Dendritic cell treated with granulocyte-macrophage colony-stimulating factor and Interleukin-4, amounts not matched to agents 40 ng/mL and 50 ng/mL, for 4 days (primary cell): ENCODE results near the gene RAB15.
A peak's percentile ranks its signal among the peaks of the same experiment; 100 is the strongest.

ENCODE experiments used
- H3K27ac Mint-ChIP-seq: one replicate; pipeline ENCODE4 v1.8.0; 2022; ENCODE audit warnings: mild to moderate bottlenecking, mixed read lengths
- H3K27me3 Mint-ChIP-seq: one replicate; pipeline ENCODE4 v1.8.0; 2022; ENCODE audit warnings: mild to moderate bottlenecking, mixed read lengths
- H3K36me3 Mint-ChIP-seq: one replicate; pipeline ENCODE4 v1.8.0; 2022; ENCODE audit warnings: low read depth, mixed read lengths
- H3K4me1 Mint-ChIP-seq: one replicate; pipeline ENCODE4 v1.8.0; 2022; ENCODE audit warnings: low read depth, mixed read lengths
- H3K4me3 Mint-ChIP-seq: one replicate; pipeline ENCODE4 v1.8.0; 2022; ENCODE audit warnings: mild to moderate bottlenecking, moderate library complexity, mixed read lengths
- H3K9me3 Mint-ChIP-seq: one replicate; pipeline ENCODE4 v1.8.0; 2022; ENCODE audit warnings: mixed read lengths
- intact Hi-C: fragments of 100-400 bp; cut with micrococcal nuclease; formaldehyde crosslinking; loops from one replicate; pipeline ENCODE4 v1.15.0; 2022

The RAB15 gene

DNA sequence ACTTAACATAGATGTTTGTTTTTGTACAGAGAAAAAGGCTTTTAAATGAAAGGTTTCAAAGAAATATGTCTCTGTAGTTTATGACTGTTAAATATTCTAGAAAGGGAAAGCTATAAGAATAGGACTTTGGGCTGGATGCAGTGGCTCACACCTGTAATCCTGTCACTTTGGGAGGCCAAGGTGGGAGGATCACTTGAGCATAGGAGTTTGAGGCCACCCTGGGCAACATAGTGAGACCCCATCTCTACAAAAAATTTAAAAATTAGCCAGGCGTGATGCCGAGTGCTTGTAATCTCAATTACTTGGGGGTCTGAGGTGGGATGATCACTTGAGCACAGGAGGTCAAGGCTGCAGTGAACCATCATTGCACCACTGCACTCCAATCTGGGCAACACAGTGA, 41.0 kb downstream of the RAB15 start:
- H3K36me3 Mint-ChIP-seq: peaks cover 45% of the 10 kb centered on the region

DNA sequence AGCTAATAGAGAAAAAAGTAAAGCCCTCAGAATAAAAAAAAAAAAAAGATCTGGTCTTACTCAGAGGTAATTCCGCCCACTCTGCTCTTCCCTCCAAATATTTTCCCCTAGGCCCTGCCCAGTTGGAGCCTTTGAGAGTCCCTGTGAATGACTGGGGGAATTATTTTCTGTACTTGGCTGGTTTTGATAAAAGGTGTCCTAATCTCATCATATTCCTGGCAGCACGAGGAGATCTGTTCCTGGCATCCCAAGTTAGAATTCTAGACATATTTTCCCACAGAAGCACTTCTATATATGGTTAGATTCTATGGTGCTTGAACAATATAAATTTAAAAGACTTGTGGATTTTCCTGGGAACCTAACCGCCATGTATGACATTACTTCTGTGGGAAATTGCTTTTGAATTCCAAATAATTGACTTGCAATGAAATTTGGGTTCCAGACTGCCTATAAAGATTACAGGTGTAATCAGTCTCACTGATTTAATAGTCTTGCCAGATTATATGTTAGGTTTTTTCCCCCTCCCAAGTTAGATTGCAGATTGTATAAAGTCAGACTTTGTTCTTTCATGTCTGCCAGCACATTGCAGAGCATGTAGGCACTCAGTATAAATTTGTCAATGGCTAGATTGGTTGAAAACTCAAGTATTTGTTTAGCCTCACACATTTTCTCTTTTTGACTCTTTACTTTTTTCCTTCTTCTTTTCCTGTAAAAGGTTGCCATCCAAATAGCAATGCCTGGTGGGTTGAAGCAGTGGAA, 41.9 kb downstream of the RAB15 start:
- Mint-ChIP-seq H3K36me3 (peaks cover 47% of the 10 kb centered on the region), H3K4me1 (no peaks in the 10 kb centered on the region), H3K27ac (no peak overlapping the region), H3K9me3 (no peaks in the 10 kb centered on the region), H3K27me3 (no peaks in the 10 kb centered on the region), H3K4me3 (no peak overlapping the region)
- intact Hi-C loops: no loop called here

More for the DNA sequence above, 41.0 kb downstream of the RAB15 start:
- no peaks in the 10 kb centered on the region for H3K4me1 Mint-ChIP-seq
- no peaks in the 10 kb centered on the region for H3K27me3 Mint-ChIP-seq
- H3K9me3 Mint-ChIP-seq: no peaks in the 10 kb centered on the region
- no peak overlapping the region for H3K4me3 Mint-ChIP-seq
- H3K27ac Mint-ChIP-seq: no peak overlapping the region
- intact Hi-C loops: no loop called here

DNA sequence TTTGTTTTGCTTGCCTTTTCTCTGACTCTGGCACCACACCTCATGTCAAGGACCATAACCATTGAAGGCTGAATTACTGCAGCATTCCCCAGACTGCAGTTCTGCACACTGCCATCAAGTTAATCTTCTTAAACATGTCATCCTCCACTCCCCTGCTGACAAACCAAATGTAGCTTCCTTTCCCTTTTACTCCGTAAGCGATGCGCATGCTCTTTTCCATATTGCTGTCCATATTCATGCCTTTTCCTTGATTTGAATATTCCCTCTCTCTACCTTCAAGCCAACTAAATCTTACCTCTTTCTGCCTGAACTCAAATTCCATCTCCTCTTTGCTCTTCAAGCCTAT, 43.1 kb downstream of the RAB15 start:
- H3K36me3 Mint-ChIP-seq: peaks cover 43% of the 10 kb centered on the region
- intact Hi-C loops: no loop called here
- H3K4me3 Mint-ChIP-seq: no peak overlapping the region
- H3K27ac Mint-ChIP-seq: no peak overlapping the region
- H3K4me1 Mint-ChIP-seq: no peaks in the 10 kb centered on the region
- H3K27me3 Mint-ChIP-seq: no peaks in the 10 kb centered on the region
- no peaks in the 10 kb centered on the region for H3K9me3 Mint-ChIP-seq

DNA sequence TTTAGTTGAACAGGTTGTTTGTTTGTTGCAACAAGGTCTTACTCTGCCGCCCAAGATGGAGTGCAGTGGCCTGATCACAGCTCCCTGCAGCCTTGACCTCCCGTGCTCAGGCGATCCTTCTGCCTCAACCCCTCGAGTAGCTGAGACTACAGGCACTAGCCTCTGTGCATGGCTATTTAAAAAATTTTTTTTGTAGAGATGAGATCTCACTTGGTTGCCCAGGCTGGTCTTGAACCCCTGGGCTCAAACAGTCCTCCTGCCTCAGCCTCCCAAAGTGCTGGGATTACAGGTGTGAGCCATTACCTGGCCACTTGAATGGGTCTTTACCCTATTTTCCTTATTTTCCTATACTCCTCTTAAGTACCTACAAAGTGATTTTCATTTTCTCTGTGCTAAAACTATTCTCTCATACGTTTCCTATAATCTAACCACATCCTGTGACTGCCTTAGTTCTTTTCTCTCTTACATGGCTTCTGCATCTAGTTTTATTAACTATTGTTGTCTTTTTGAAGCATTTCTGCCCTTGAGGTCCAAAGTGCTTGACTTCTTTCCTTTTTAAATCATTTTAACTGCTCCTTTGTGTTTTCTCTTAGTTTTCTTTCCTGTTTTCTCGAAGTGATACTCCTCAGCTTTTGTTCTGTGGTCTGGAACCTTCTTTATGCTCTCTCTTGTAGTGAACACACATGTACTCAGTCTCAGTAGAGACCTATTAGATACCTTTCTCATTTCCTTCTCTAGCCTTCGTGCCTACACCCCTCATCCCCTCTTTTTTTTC, 43.7 kb downstream of the RAB15 start:
- intact Hi-C loops: no loop called here
- Mint-ChIP-seq H3K4me3 (no peak overlapping the region), H3K27me3 (no peaks in the 10 kb centered on the region), H3K4me1 (no peaks in the 10 kb centered on the region), H3K27ac (no peak overlapping the region), H3K9me3 (no peaks in the 10 kb centered on the region), H3K36me3 (peaks cover 43% of the 10 kb centered on the region)

DNA sequence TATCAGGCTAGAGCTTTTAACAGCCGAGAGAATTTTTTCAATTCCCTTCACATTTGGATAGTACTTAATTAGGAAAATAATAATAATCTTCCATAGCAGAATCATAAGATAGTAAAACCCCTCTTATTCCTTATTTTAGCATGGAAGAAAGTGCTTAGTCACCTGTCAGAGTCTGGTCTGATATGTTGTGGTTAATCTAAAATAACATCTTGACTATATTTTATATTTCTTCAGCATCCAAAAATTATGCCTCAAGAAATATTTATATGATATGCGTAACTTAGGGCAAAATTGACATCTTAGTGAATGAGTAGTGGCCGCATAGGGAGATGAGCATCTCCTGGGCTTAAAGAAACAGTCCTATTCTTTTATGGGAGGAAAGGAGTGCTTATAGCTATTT, 45.1 kb downstream of the RAB15 start:
- Mint-ChIP-seq H3K36me3 (peaks cover 30% of the 10 kb centered on the region), H3K4me3 (no peak overlapping the region), H3K9me3 (no peaks in the 10 kb centered on the region), H3K27ac (no peak overlapping the region), H3K27me3 (no peaks in the 10 kb centered on the region), H3K4me1 (no peaks in the 10 kb centered on the region)
- intact Hi-C loops: no loop called here

DNA sequence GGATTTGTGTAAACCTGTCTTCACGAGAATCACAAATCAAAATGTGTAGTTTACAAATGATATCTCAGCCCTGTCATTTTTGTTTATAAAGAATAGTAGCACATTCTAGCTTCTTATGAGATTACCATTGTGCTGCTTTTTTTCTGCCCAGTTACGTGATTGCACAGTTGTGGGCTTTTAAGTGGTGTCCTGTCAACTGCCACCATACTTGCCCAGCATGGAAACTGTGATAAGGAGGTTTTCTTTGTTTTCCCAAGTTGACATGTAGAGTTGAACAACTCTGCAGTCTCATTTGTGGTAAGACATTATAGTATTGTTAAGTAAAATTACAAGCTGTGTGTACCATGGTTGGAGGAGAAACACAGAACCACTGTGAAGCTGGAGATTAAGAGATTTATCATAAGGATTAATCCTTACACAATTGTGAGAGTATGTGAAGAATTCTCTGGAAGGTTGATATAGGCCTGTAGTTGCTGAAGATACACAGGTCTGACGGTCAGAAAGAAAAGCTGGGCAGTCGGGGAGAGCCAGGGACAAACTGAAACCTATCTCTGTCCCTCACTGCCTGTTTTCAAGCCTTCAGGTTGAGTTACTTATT, 45.6 kb downstream of the RAB15 start:
- Mint-ChIP-seq H3K27ac (no peak overlapping the region), H3K4me3 (no peak overlapping the region), H3K4me1 (no peaks in the 10 kb centered on the region), H3K36me3 (peaks cover 35% of the 10 kb centered on the region), H3K9me3 (no peaks in the 10 kb centered on the region), H3K27me3 (no peaks in the 10 kb centered on the region)
- intact Hi-C loops: no loop called here

DNA sequence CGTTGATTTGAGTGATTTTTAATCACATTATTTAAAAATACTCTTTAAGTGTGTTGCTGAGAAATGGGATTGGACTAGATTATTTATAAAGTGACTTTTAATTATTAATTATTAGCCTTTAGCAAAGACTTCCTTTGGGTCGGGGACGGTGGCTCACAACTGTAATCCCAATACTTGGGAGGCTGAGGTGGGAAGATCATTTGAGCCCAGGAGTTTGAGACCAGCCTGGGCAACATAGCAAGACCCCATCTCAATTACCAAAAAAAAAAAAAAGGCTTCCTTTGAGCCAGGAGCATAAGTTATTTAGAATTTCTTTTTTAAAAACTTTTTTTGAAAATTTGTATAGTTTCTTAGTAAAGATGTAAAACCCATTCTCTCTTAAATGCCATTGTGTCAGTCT, 49.1 kb downstream of the RAB15 start:
- no peaks in the 10 kb centered on the region for H3K9me3 Mint-ChIP-seq
- intact Hi-C loops: no loop called here
- H3K27me3 Mint-ChIP-seq: no peaks in the 10 kb centered on the region
- H3K4me1 Mint-ChIP-seq: peaks cover 12% of the 10 kb centered on the region
- no peak overlapping the region for H3K4me3 Mint-ChIP-seq
- H3K27ac Mint-ChIP-seq: no peak overlapping the region
- peaks cover 40% of the 10 kb centered on the region for H3K36me3 Mint-ChIP-seq

DNA sequence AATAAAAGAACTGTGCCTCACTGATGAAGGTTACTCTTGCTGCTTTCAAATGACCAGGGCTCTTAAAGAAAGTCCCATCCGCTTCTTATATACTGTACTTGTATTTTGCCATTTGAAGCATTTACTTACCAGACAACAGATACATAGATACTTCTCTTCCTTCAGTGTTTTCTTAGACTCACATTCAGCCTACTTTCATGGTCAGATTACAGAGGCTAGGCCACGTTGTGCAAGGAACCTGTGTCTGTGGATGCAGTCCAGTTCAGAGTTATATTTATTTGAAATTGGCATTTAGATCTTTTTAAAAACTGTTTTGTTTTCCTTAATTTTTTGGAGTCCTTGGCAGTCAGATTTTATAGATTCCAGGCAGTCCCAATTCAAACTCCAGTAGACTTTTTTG, 51.7 kb downstream of the RAB15 start:
- no peaks in the 10 kb centered on the region for H3K9me3 Mint-ChIP-seq
- H3K27me3 Mint-ChIP-seq: no peaks in the 10 kb centered on the region
- H3K4me3 Mint-ChIP-seq: no peak overlapping the region
- intact Hi-C loops: no loop called here
- peaks cover 32% of the 10 kb centered on the region for H3K4me1 Mint-ChIP-seq
- H3K36me3 Mint-ChIP-seq: peaks cover 25% of the 10 kb centered on the region
- no peak overlapping the region for H3K27ac Mint-ChIP-seq

DNA sequence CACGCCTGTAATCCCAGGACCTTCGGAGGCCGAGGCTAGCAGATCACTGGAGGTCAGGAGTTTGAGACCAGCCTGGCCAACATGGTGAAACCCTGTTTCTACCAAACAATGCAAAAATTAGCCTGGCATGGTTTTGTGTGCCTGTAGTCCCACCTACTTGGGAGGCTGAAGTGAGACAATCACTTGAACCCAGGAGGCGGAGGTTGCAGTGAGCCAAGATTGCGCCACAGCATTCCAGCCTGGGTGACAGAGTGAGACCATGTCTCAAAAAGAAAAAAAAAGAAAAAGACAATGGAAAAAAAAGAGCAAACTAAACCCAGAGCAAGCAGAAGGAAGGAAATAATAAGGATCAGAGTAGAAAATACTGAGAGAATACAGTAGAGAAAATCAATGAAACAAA, 52.5 kb downstream of the RAB15 start:
- H3K9me3 Mint-ChIP-seq: no peaks in the 10 kb centered on the region
- H3K4me1 Mint-ChIP-seq: peaks cover 39% of the 10 kb centered on the region
- H3K27me3 Mint-ChIP-seq: no peaks in the 10 kb centered on the region
- no peak overlapping the region for H3K4me3 Mint-ChIP-seq
- intact Hi-C loops: loop anchor here (10.0 kb wide), 2 partner anchors 155 to 415 kb away; partner anchors contain the start of genes ZBTB1 and ZBTB25
- peaks cover 24% of the 10 kb centered on the region for H3K36me3 Mint-ChIP-seq
- H3K27ac Mint-ChIP-seq: no peak overlapping the region

DNA sequence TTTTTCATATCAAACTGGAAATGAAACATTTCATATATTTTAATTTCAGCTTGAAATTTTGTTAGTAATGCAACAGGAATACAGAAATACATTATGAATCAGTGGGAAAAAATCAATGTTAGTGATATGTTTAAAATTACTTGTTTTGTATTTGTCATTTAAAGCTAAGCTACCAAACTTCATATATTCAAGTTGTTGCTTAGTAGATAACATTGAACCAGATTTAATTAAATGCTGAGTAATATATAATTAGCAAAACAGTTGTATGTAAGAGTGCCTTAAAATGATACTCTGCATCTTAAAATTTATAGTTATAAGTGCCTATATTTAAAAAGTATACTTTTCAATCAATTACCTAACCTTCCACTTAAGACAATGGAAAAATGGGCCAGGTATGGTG, 52.9 kb downstream of the RAB15 start:
- H3K9me3 Mint-ChIP-seq: no peaks in the 10 kb centered on the region
- H3K4me1 Mint-ChIP-seq: peaks cover 39% of the 10 kb centered on the region
- H3K4me3 Mint-ChIP-seq: no peak overlapping the region
- H3K27ac Mint-ChIP-seq: no peak overlapping the region
- intact Hi-C loops: loop anchor here (10.0 kb wide), 2 partner anchors 154 to 414 kb away; partner anchors contain the start of genes ZBTB1 and ZBTB25
- no peaks in the 10 kb centered on the region for H3K27me3 Mint-ChIP-seq
- H3K36me3 Mint-ChIP-seq: peaks cover 24% of the 10 kb centered on the region

DNA sequence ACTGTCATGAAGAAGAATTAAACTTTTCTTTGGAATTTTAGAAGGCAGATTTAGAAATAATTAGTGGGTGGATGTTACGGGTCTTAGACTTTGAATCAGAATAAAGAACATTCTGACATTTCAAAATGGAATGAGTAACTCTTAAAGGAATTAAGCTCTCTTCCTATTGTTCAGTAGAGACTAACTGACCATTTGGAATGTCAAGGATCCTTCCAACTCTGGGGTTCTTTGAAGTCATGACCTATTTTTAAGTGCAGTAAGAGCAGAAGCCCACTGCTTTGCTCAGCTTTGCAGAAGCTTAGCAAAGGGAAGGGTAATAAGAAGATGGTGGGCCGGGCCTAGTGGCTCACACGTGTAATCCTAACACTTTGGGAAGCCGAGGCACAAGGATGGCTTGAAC, 53.9 kb downstream of the RAB15 start:
- Mint-ChIP-seq H3K9me3 (no peaks in the 10 kb centered on the region), H3K4me1 (peaks cover 44% of the 10 kb centered on the region), H3K36me3 (peaks cover 17% of the 10 kb centered on the region), H3K27me3 (no peaks in the 10 kb centered on the region), H3K27ac (no peak overlapping the region), H3K4me3 (no peak overlapping the region)
- intact Hi-C loops: loop anchor here (10.0 kb wide), 2 partner anchors 153 to 413 kb away; partner anchors contain the start of genes ZBTB1 and ZBTB25

DNA sequence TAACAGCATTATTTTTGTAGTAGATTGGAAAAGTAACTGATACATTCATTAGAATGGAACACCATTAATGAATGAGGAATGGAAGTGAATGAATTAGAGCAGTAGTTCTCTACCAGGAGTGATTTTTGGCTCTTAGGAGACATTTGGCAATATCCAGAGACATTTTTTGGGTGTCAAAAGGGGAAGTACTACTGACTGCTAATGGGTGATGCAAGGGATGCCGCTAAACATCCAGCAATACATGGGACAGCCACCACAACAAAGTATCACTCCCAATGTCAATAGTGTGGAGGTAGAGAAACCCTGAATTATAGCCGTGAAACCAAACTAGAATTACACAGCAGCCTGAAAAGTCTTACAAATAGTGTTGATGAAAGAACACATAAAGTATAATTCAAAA, 56.3 kb downstream of the RAB15 start:
- Mint-ChIP-seq H3K27ac (peak overlapping the region; percentile 97), H3K9me3 (no peaks in the 10 kb centered on the region), H3K36me3 (peaks cover 11% of the 10 kb centered on the region), H3K27me3 (peaks cover 2% of the 10 kb centered on the region), H3K4me1 (peaks cover 44% of the 10 kb centered on the region), H3K4me3 (no peak overlapping the region)
- intact Hi-C loops: loop anchor here (2.0 to 10.0 kb wide), 4 partner anchors 71 to 411 kb away; partner anchors contain the start of genes FNTB, MAX, ZBTB1 and ZBTB25

DNA sequence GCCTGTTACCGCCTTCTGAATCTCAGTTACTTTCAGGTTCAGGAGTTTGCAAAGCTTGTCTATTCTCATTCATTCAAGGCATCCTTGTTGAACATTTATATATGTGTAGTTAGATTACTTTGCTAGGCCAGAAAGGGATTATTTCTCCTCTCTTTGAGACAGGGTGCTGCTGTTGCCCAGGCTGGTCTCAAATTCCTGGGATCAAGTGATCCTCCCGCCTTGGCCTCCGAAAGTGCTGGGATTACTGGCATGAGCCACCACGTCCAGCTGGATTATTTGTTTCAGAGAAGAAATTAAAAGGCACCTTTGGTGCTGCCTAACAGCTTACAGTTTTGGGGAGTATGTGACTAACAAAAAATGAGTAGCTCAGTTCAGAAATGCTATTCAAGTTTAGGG, 57.1 kb downstream of the RAB15 start:
- peaks cover 11% of the 10 kb centered on the region for H3K36me3 Mint-ChIP-seq
- peaks cover 39% of the 10 kb centered on the region for H3K4me1 Mint-ChIP-seq
- peak overlapping the region; percentile 88 for H3K4me3 Mint-ChIP-seq
- H3K27ac Mint-ChIP-seq: peak overlapping the region; percentile 97
- H3K27me3 Mint-ChIP-seq: peaks cover 2% of the 10 kb centered on the region
- intact Hi-C loops: loop anchor here (2.0 to 10.0 kb wide), 4 partner anchors 72 to 410 kb away; partner anchors contain the start of genes FNTB, MAX, ZBTB1 and ZBTB25
- no peaks in the 10 kb centered on the region for H3K9me3 Mint-ChIP-seq
